ENCODE data around the gene FGF23. TPM values are rescaled to one million over a fixed set of nuclear protein-coding genes. Genes with fewer than 3 reads are reported as not detected.
"Not testable (repeated sequence)": the region's sequence is repeated elsewhere in the genome, so short reads cannot be mapped to it uniquely, and the experiment has no call there.

The FGF23 gene
- polyA plus RNA-seq, 6 donors from 2014 or later, result not detected

- not testable (repeated sequence) for DNase-seq; H3K36me3 Mint-ChIP-seq; ATAC-seq (ENCODE audit: low read depth in 2 of 2); H3K4me1 Mint-ChIP-seq; H3K4me3 Mint-ChIP-seq; H3K9me3 Mint-ChIP-seq; H3K27ac Mint-ChIP-seq
- H3K27me3 Mint-ChIP-seq, result peaks cover 10 to 12% (median 11%) of the 10 kb centered on the region in 3 donors
These were observed 25.5 kb upstream of the FGF23 start for GRCh38 chr12:4404877-4405637.

- DNase-seq (no peak), ATAC-seq (ENCODE audit: low read depth in 2 of 2) (no peak)
- Mint-ChIP-seq H3K36me3 (no peaks in the 10 kb centered on the region), H3K4me1 (peaks cover 0 to 2% (median 0%) of the 10 kb centered on the region in 3 donors), H3K9me3 (peaks cover 0 to 7% (median 0%) of the 10 kb centered on the region in 7 donors), H3K27me3 (peaks cover 10 to 12% (median 11%) of the 10 kb centered on the region in 3 donors), H3K4me3 (no peak overlapping the region), H3K27ac (no peak overlapping the region)
These were observed 23.5 kb upstream of the FGF23 start for GRCh38 chr12:4402996-4403395.

DNA sequence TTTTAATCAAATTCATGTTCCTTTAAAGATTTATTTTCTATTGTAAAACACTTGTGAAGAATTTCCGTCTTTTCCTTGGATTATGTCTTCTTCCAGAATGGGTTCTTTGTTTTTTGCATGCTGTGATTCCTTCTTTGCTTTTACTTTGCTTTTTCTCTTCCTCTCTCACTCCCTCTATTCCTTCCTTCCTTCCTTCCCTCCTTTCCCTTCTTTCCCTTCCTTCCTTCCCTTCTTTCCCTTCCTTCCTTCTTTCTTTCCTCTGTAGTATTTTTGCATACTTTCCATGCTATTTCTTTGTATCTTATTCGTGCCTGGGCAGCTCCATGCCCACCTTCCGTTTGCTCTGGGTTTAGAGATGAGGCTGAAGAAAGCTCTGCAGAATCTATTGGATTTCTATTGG lies 21.6 kb upstream of the FGF23 start:
- H3K36me3 Mint-ChIP-seq, result no peaks in the 10 kb centered on the region
- peaks cover 0 to 7% (median 0%) of the 10 kb centered on the region in 7 donors for H3K9me3 Mint-ChIP-seq
- ATAC-seq (ENCODE audit: low read depth in 2 of 2), result no peak
- peaks cover 12 to 15% (median 14%) of the 10 kb centered on the region in 3 donors for H3K27me3 Mint-ChIP-seq
- H3K27ac Mint-ChIP-seq, result peak overlapping the region in 2 of 6 donors; percentile 41 to 96
- DNase-seq, result no peak
- H3K4me1 Mint-ChIP-seq, result peaks cover 0 to 2% (median 0%) of the 10 kb centered on the region in 3 donors
- no peak overlapping the region for H3K4me3 Mint-ChIP-seq

GRCh38 chr12:4395818-4396217 lies 16.3 kb upstream of the FGF23 start:
- peaks cover 17 to 40% (median 35%) of the 10 kb centered on the region in 3 donors for H3K27me3 Mint-ChIP-seq
- no peak overlapping the region for H3K4me3 Mint-ChIP-seq
- H3K36me3 Mint-ChIP-seq, result no peaks in the 10 kb centered on the region
- ATAC-seq (ENCODE audit: low read depth in 2 of 2), result no peak
- no peaks in the 10 kb centered on the region for H3K9me3 Mint-ChIP-seq
- peak overlapping the region in 2 of 6 donors; percentile 1 to 20 for H3K27ac Mint-ChIP-seq
- no peak for DNase-seq
- peaks cover 0 to 2% (median 0%) of the 10 kb centered on the region in 3 donors for H3K4me1 Mint-ChIP-seq

DNA sequence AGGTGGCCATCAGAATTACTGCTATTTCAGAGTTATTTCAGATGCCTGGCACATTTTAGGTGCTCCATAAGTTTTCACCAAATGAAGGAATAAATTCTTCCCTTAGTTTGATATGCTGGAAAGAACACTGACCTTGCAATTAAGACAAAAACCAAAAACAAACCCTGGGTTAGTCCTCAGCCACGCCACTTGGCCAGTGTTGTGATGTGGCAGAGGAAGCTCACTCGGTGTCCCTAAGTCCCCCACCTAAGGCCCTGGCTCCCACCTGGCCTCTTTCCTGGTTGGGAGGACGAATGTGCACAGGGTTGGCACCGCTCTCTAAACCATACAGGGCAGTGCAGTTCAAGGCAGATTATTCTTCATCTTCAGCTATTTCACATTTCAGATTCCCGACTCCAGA lies 13.7 kb upstream of the FGF23 start:
- Mint-ChIP-seq H3K36me3 (no peaks in the 10 kb centered on the region), H3K27ac (no peak overlapping the region), H3K4me3 (no peak overlapping the region), H3K4me1 (no peaks in the 10 kb centered on the region), H3K9me3 (no peaks in the 10 kb centered on the region), H3K27me3 (peaks cover 17 to 45% (median 31%) of the 10 kb centered on the region in 3 donors)
- no peak for ATAC-seq (ENCODE audit: low read depth in 2 of 2)
- no peak for DNase-seq

DNA sequence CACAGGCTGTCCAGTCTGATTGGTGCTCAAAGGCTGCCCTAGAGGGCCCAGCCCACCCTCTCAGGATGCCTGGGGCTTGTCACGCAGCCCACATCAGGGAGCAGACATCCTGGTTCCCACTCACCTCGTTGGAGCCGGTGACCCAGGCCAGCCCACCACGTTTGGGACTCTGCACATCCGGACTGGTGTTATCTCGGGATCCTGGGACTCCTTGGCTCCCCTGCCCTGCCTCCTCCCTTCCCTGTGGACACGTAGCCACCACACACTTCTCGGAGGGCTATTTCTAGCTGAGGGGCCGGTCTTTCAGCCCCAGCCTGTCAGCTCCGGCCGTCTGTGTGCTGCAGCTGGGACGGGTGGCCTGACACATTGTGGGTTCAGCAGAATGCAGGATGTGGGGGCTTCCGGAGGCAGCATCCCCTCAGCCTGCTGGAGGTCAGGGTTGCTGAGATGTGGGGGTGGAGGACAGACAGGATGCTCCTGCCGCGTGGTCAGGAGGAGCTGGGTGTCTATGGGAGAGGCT lies 12.8 kb upstream of the FGF23 start:
- no peaks in the 10 kb centered on the region for H3K4me1 Mint-ChIP-seq
- peaks cover 17 to 45% (median 31%) of the 10 kb centered on the region in 3 donors for H3K27me3 Mint-ChIP-seq
- H3K4me3 Mint-ChIP-seq, result peak overlapping the region in 1 of 8 donors; percentile 6
- no peaks in the 10 kb centered on the region for H3K9me3 Mint-ChIP-seq
- H3K36me3 Mint-ChIP-seq, result no peaks in the 10 kb centered on the region
- ATAC-seq (ENCODE audit: low read depth in 2 of 2) (no peak), DNase-seq (no peak)
- H3K27ac Mint-ChIP-seq, result no peak overlapping the region

- Mint-ChIP-seq H3K4me1 (no peaks in the 10 kb centered on the region), H3K36me3 (no peaks in the 10 kb centered on the region), H3K27me3 (peaks cover 0 to 29% (median 7%) of the 10 kb centered on the region in 3 donors), H3K9me3 (no peaks in the 10 kb centered on the region), H3K27ac (no peak overlapping the region), H3K4me3 (no peak overlapping the region)
- no peak for DNase-seq
- no peak for ATAC-seq (ENCODE audit: low read depth in 2 of 2)
These were observed 9.2 kb upstream of the FGF23 start for GRCh38 chr12:4388662-4389061.

DNA sequence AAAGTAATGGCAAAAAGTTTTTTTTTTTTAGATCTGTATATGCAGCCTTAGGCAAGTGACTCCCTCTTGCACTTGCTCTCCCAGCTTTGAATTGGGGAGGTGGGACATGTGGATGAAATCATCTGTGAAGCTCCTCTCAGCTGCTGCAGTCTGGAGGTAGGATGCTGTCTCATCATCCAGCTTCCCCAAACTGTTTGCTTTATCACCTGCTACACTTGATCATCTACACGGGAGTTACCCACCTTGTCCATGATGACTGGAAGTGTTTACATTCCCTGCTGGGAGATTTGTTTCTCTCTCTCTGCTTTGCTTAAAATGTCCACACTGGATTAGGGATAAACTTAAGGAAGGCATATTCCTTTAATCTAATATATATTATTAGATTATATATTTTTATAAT lies 8.5 kb upstream of the FGF23 start:
- Mint-ChIP-seq H3K27me3 (peaks cover 0 to 27% (median 6%) of the 10 kb centered on the region in 3 donors), H3K4me1 (no peaks in the 10 kb centered on the region), H3K4me3 (no peak overlapping the region)

GRCh38 chr12:4387607-4388006 lies 8.1 kb upstream of the FGF23 start:
- no peak for DNase-seq
- H3K4me3 Mint-ChIP-seq, result no peak overlapping the region
- H3K36me3 Mint-ChIP-seq, result no peaks in the 10 kb centered on the region
- H3K27ac Mint-ChIP-seq, result no peak overlapping the region
- no peak for ATAC-seq (ENCODE audit: low read depth in 2 of 2)
- no peaks in the 10 kb centered on the region for H3K4me1 Mint-ChIP-seq
- H3K9me3 Mint-ChIP-seq, result no peaks in the 10 kb centered on the region
- H3K27me3 Mint-ChIP-seq, result peaks cover 0 to 24% (median 11%) of the 10 kb centered on the region in 3 donors

More for the DNA sequence above, 8.5 kb upstream of the FGF23 start:
- ATAC-seq (ENCODE audit: low read depth in 2 of 2), result no peak
- H3K27ac Mint-ChIP-seq, result no peak overlapping the region
- no peak for DNase-seq
- no peaks in the 10 kb centered on the region for H3K36me3 Mint-ChIP-seq
- H3K9me3 Mint-ChIP-seq, result no peaks in the 10 kb centered on the region

DNA sequence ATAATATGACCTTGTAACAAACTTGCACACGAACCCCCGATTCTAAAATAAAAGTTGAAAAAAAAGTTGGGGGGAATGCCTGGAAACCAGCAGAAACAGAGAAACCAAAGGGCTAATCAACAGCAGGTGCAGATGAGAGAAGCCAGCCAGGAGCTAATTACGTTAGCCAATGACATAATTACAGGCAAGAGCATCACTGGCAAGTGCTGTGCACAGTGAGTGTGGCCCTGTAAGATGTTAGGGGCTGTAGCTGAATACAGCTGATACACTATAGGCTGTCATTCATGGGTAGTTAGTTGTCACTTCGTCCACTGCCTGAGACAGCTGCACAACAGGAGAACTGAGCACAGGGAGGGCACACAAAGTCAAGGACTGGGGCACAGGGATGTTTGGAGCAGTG lies 7.3 kb upstream of the FGF23 start:
- Mint-ChIP-seq H3K4me3 (no peak overlapping the region), H3K4me1 (no peaks in the 10 kb centered on the region), H3K9me3 (no peaks in the 10 kb centered on the region), H3K27me3 (peaks cover 0 to 23% (median 12%) of the 10 kb centered on the region in 3 donors), H3K27ac (no peak overlapping the region), H3K36me3 (no peaks in the 10 kb centered on the region)
- ATAC-seq (ENCODE audit: low read depth in 2 of 2) (no peak), DNase-seq (no peak)

- DNase-seq, result no peak
These were observed 3.9 kb upstream of the FGF23 start for GRCh38 chr12:4383304-4383865.

GRCh38 chr12:4380332-4380731 lies 820 bp upstream of the FGF23 start:
- no peak overlapping the region for H3K27ac Mint-ChIP-seq
- H3K36me3 Mint-ChIP-seq, result no peaks in the 10 kb centered on the region
- no peak overlapping the region for H3K4me3 Mint-ChIP-seq
- no peaks in the 10 kb centered on the region for H3K9me3 Mint-ChIP-seq
- H3K27me3 Mint-ChIP-seq, result peaks cover 22 to 55% (median 45%) of the 10 kb centered on the region in 3 donors
- no peaks in the 10 kb centered on the region for H3K4me1 Mint-ChIP-seq
- no peak for DNase-seq
- ATAC-seq (ENCODE audit: low read depth in 2 of 2), result no peak

More at GRCh38 chr12:4383304-4383865, 3.9 kb upstream of the FGF23 start:
- peaks cover 14 to 42% (median 32%) of the 10 kb centered on the region in 3 donors for H3K27me3 Mint-ChIP-seq
- H3K4me1 Mint-ChIP-seq, result no peaks in the 10 kb centered on the region
- ATAC-seq (ENCODE audit: low read depth in 2 of 2), result no peak
- H3K9me3 Mint-ChIP-seq, result no peaks in the 10 kb centered on the region
- no peak overlapping the region for H3K4me3 Mint-ChIP-seq
- no peaks in the 10 kb centered on the region for H3K36me3 Mint-ChIP-seq
- no peak overlapping the region for H3K27ac Mint-ChIP-seq

- ATAC-seq (ENCODE audit: low read depth in 2 of 2) (no peak), DNase-seq (no peak)
- Mint-ChIP-seq H3K4me1 (no peaks in the 10 kb centered on the region), H3K9me3 (no peaks in the 10 kb centered on the region), H3K27me3 (peaks cover 31 to 69% (median 57%) of the 10 kb centered on the region in 3 donors), H3K27ac (no peak overlapping the region), H3K36me3 (no peaks in the 10 kb centered on the region), H3K4me3 (no peak overlapping the region)
These were observed 740 bp downstream of the FGF23 start for GRCh38 chr12:4378772-4379171.

- H3K27ac Mint-ChIP-seq, result no peak overlapping the region
- H3K4me3 Mint-ChIP-seq, result no peak overlapping the region
- DNase-seq, result no peak
- H3K4me1 Mint-ChIP-seq, result no peaks in the 10 kb centered on the region
- no peaks in the 10 kb centered on the region for H3K36me3 Mint-ChIP-seq
- no peak for ATAC-seq (ENCODE audit: low read depth in 2 of 2)
- H3K27me3 Mint-ChIP-seq, result peaks cover 38 to 73% (median 60%) of the 10 kb centered on the region in 3 donors
- H3K9me3 Mint-ChIP-seq, result peaks cover 0 to 2% (median 0%) of the 10 kb centered on the region in 7 donors
These were observed 4.1 kb downstream of the FGF23 start for GRCh38 chr12:4375449-4375848.

Measured in naive B cell (primary cell).